GM19240 (cell line): ENCODE results near the gene MSH6.

Experiments
- DNase-seq: peaks from one replicate; pipeline ENCODE4 v3.0.0; 2011; ENCODE audit warnings: low spot score; ENCODE audit not compliant: insufficient read length

The MSH6 gene

GRCh38 chr2:47783486-47784351, 774 bp downstream of the MSH6 start:
- DNase-seq, result peak; percentile 29

GRCh38 chr2:47784352-47784851, 1.5 kb downstream of the MSH6 start:
- DNase-seq, result no peak

GRCh38 chr2:47785986-47786385, 3.0 kb downstream of the MSH6 start:
- DNase-seq, result no peak

GRCh38 chr2:47796090-47796697, 13.2 kb downstream of the MSH6 start:
- DNase-seq, result no peak

GRCh38 chr2:47798631-47799030, 15.7 kb downstream of the MSH6 start:
- DNase-seq, result no peak

- no peak for DNase-seq
Observed at GRCh38 chr2:47799031-47799609, 16.2 kb downstream of the MSH6 start.

GRCh38 chr2:47801118-47801517, 18.2 kb downstream of the MSH6 start:
- DNase-seq, result no peak

GRCh38 chr2:47803363-47803762, 20.4 kb downstream of the MSH6 start:
- no peak for DNase-seq

GRCh38 chr2:47803770-47804169, 20.8 kb downstream of the MSH6 start:
- no peak for DNase-seq

- DNase-seq, result no peak
Observed at GRCh38 chr2:47805850-47806249, 22.9 kb downstream of the MSH6 start.

- DNase-seq, result no peak
Observed at GRCh38 chr2:47808614-47809013, 25.7 kb downstream of the MSH6 start.

GRCh38 chr2:47809903-47810302, 27.0 kb downstream of the MSH6 start:
- no peak for DNase-seq

GRCh38 chr2:47810850-47811249, 27.9 kb downstream of the MSH6 start:
- DNase-seq, result no peak

GRCh38 chr2:47811668-47812067, 28.7 kb downstream of the MSH6 start:
- DNase-seq, result no peak

GRCh38 chr2:47815764-47816163, 32.8 kb downstream of the MSH6 start:
- no peak for DNase-seq

- no peak for DNase-seq
Observed at GRCh38 chr2:47818777-47819176, 35.8 kb downstream of the MSH6 start.

GRCh38 chr2:47819834-47820233, 36.9 kb downstream of the MSH6 start:
- DNase-seq, result no peak

GRCh38 chr2:47822518-47822917, 39.6 kb downstream of the MSH6 start:
- no peak for DNase-seq

- no peak for DNase-seq
Observed at GRCh38 chr2:47833516-47833968, 50.6 kb downstream of the MSH6 start.

- no peak for DNase-seq
Observed at GRCh38 chr2:47838249-47838648, 55.3 kb downstream of the MSH6 start.

- no peak for DNase-seq
Observed at GRCh38 chr2:47838686-47839085, 55.7 kb downstream of the MSH6 start.

- DNase-seq, result no peak
Observed at GRCh38 chr2:47842846-47843245, 59.9 kb downstream of the MSH6 start.
